OCI-LY1 (cell line): ENCODE measurements around the gene VCL.

ENCODE experiments used
- EZH2 ChIP-seq: fragments of 200-600 bp; sonication (generic), shearing (Covaris generic); IDR thresholded peaks from 2 replicates; pipeline ENCODE4 v1.8.0; 2017; ENCODE audit warnings: borderline replicate concordance, mixed run types, mild to moderate bottlenecking, antibody characterized with exemption, low read length, moderate library complexity, mixed read lengths
- TF ChIP-seq, protein P1 (sequence below): fragments of 200-600 bp; sonication (generic), shearing (Covaris generic); IDR thresholded peaks from 2 replicates; pipeline ENCODE4 v1.5.1; 2017; ENCODE audit warnings: mild to moderate bottlenecking, antibody characterized with exemption, low read length, moderate library complexity, mixed read lengths

DNA sequence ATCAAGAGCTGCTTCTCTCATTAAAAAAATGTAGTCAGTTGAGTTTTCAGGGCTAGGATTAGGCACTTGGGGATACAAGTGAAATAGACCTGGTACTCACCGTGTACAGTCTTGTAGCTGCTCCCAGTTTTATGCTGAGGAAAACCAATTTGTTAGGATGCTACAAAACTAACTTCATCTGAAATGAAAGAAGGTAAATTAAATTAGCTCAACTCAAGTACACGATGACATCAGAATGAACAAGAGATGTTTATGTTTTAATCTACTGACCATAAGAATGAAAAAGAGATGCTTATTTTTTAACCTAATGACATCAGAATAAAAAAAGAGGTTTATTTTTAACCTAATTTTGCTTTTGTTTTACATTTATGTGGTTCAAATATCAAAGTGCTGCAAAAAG is 79.0 kb downstream of the VCL start:
- TF ChIP-seq, protein P1, sequence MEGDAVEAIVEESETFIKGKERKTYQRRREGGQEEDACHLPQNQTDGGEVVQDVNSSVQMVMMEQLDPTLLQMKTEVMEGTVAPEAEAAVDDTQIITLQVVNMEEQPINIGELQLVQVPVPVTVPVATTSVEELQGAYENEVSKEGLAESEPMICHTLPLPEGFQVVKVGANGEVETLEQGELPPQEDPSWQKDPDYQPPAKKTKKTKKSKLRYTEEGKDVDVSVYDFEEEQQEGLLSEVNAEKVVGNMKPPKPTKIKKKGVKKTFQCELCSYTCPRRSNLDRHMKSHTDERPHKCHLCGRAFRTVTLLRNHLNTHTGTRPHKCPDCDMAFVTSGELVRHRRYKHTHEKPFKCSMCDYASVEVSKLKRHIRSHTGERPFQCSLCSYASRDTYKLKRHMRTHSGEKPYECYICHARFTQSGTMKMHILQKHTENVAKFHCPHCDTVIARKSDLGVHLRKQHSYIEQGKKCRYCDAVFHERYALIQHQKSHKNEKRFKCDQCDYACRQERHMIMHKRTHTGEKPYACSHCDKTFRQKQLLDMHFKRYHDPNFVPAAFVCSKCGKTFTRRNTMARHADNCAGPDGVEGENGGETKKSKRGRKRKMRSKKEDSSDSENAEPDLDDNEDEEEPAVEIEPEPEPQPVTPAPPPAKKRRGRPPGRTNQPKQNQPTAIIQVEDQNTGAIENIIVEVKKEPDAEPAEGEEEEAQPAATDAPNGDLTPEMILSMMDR: no peak
- no peak for TF ChIP-seq EZH2
